Fibroblast of mammary gland (primary cell): ENCODE measurements around the gene PHACTR1.

ENCODE experiments used
- DNase-seq: peaks from one replicate; pipeline ENCODE4 v3.0.0-alpha.2; 2010; ENCODE audit warnings: low read depth
- H3K4me3 ChIP-seq: 2 replicates; pipeline ENCODE4 v1.5.1; 2011; ENCODE audit warnings: low read depth, mild to moderate bottlenecking, low read length, moderate library complexity; ENCODE audit not compliant: control insufficient read depth
- TF ChIP-seq, protein P1 (sequence below): conservative IDR thresholded peaks from 2 replicates; pipeline ENCODE4 v1.5.1; 2011; ENCODE audit warnings: low read depth, low read length, inconsistent platforms; ENCODE audit not compliant: control insufficient read depth, insufficient read depth

The PHACTR1 gene

DNA sequence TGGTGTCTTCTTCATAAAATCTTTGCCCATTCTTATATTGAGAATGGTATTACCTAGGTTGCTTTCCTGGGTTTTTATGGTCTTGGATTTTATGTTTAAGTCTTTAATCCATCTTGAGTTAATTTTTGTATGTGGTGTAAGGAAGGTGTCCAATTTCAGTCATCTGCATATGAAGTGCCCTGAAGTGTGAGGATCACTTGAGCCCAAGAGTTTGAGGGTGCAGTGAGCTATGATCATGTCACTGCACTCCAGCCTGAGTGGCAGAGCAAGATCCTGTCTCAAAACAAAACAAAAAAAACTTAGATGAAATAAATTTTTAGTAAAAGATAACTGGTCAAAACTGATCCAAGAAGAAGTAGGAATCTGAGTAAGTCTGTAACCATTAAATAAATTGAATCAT is 396.4 kb downstream of the PHACTR1 start:
- no peak overlapping the region for H3K4me3 ChIP-seq
- DNase-seq: no peak
- TF ChIP-seq, protein P1, sequence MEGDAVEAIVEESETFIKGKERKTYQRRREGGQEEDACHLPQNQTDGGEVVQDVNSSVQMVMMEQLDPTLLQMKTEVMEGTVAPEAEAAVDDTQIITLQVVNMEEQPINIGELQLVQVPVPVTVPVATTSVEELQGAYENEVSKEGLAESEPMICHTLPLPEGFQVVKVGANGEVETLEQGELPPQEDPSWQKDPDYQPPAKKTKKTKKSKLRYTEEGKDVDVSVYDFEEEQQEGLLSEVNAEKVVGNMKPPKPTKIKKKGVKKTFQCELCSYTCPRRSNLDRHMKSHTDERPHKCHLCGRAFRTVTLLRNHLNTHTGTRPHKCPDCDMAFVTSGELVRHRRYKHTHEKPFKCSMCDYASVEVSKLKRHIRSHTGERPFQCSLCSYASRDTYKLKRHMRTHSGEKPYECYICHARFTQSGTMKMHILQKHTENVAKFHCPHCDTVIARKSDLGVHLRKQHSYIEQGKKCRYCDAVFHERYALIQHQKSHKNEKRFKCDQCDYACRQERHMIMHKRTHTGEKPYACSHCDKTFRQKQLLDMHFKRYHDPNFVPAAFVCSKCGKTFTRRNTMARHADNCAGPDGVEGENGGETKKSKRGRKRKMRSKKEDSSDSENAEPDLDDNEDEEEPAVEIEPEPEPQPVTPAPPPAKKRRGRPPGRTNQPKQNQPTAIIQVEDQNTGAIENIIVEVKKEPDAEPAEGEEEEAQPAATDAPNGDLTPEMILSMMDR: no peak

- TF ChIP-seq, protein P1: no peak
- no peak overlapping the region for H3K4me3 ChIP-seq
- DNase-seq: no peak
Measured at GRCh38 chr6:13113376-13113775, 396.8 kb downstream of the PHACTR1 start.

GRCh38 chr6:13113981-13114593 is 397.5 kb downstream of the PHACTR1 start:
- TF ChIP-seq, protein P1: no peak
- no peak overlapping the region for H3K4me3 ChIP-seq
- DNase-seq: no peak

- no peak for DNase-seq
- TF ChIP-seq, protein P1: no peak
- H3K4me3 ChIP-seq: no peak overlapping the region
Measured at GRCh38 chr6:13116155-13116554, 399.6 kb downstream of the PHACTR1 start.

DNA sequence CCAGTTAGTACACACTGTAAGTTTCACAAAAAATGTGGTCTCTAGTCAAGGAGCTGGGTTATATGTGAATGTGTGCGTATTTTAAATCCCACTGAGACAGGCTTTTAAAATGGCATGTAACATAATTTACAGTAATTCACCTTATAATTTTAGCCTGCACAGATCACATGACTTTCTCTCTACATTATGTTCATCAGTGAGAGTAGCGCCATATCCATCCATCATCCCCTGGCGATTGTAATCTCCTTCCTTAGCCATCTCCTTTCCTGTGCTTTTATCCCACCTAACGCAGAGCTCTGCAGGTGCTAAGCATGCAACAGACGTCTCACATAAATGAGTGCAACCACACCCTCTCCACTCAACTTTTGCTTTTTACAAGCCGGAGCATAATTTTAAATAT is 401.0 kb downstream of the PHACTR1 start:
- TF ChIP-seq, protein P1: no peak
- no peak for DNase-seq
- no peak overlapping the region for H3K4me3 ChIP-seq

DNA sequence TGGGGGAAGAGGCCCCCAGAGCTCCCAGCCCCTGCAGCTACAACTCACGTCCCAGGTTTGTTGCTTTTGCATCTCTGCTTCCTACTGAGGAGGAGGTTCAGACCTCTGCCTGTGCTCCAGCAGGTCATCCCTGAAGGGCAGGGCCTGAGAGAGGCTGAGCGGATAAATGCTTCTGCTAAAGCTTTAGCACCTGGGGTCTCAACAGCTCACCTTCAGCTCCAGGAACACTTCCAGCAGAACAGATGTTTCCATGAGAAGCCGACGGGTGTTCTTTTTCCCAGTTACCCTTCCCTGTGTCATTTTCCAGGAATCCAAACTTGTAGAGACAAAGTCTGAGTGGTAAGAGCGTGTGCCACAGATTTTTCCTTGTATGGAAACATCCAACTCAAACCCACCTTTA is 403.0 kb downstream of the PHACTR1 start:
- no peak for DNase-seq
- TF ChIP-seq, protein P1: no peak
- no peak overlapping the region for H3K4me3 ChIP-seq
